Left ventricle myocardium inferior (tissue), 1 donor: Measurements from ENCODE around the gene PCAT6. TPM values are rescaled to one million over a fixed set of nuclear protein-coding genes. Genes with fewer than 3 reads are reported as not detected.

Experiments
- DNase-seq: peaks from one replicate; pipeline ENCODE4 v3.0.0-alpha.2; 2020
- H3K27ac ChIP-seq: fragments of 200-600 bp; replicated peaks from 2 replicates; pipeline ENCODE4 v1.8.0; 2021
- H3K27me3 ChIP-seq: fragments of 200-600 bp; 2 replicates; pipeline ENCODE4 v1.8.0; 2021; ENCODE audit warnings: low read depth
- H3K36me3 ChIP-seq: fragments of 200-600 bp; 2 replicates; pipeline ENCODE4 v1.8.0; 2021
- H3K4me1 ChIP-seq: fragments of 200-600 bp; 2 replicates; pipeline ENCODE4 v1.8.0; 2021
- H3K4me3 ChIP-seq: fragments of 200-600 bp; 2 replicates; pipeline ENCODE4 v1.8.0; 2021; ENCODE audit warnings: mild to moderate bottlenecking, moderate library complexity
- H3K9me3 ChIP-seq: fragments of 200-600 bp; replicated peaks from 2 replicates; pipeline ENCODE4 v1.8.0; 2021
- CTCF ChIP-seq: fragments of 200-600 bp; IDR thresholded peaks from 2 replicates; pipeline ENCODE4 v1.8.0; 2021; ENCODE audit warnings: antibody characterized with exemption, mild to moderate bottlenecking, borderline replicate concordance
- intact Hi-C: fragments of 100-400 bp; cut with micrococcal nuclease; formaldehyde crosslinking; loops from one replicate; pipeline ENCODE4 v1.11.0; 2022
- long read RNA-seq: library from polyadenylated mRNA; unstranded; transcript quantifications from one replicate; pipeline ENCODE4 v2.0.0, GENCODE V29; 2021
- total RNA-seq: library from RNA; stranded (reverse); fragmentation: NEBNext Ultra II Directional; extraction: Animal tissue kit (Norgen Biotek cat#: 25700); gene quantifications from one replicate; pipeline ENCODE4 v1.2.1, GENCODE V29; 2021
- donor health status: DM: no; HTN: yes; CAD: no; lungs with severe emphysema.

The PCAT6 gene
- 1.0 TPM for total RNA-seq
- long read RNA-seq, partial matches to known transcripts, result 0 of 1 reads
- long read RNA-seq, other reads (novel, unspliced or antisense), result 1 of 1 reads

DNA sequence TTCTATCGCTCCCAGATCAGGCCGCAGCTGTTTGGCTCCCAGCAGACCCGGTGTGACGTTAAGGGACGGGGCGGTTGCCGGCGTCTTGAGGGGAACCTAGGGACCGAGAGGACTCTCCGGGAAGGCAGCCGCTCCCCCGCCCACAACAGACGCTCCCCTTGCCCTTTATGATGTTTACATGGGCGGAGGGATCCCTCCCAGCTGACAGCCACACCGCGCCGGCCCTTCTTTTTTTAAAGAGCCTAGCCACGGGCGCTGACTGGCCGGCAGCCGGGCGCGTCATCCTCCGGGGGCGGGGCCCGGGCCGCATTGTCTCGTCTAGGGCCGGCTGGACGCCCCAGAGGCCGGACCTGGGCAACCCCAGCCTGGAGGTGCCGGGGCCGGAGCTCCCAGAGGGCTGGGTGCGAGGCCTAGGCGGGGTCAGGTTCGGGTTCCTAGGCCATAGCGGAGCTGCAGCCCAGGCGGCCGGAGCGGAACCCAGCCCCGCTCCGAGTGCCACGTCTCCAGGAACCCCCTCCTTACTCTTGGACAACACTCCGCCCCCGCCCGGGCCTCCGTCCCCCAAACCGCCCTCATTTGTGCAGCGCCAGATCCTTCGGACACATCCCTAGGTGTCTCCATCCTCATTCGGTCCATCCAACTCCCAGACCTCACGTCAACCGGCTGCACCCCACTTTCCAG lies at the start of gene PCAT6:
PCAT6 (plus strand) TSS at position 340 of the 681 bp plus-strand sequence.
- no peak for TF ChIP-seq CTCF
- H3K27me3 ChIP-seq, result no peaks in the 10 kb centered on the region
- peak within 1 kb of the TSS; percentile 87 for H3K27ac ChIP-seq
- H3K4me3 ChIP-seq, result peak within 1 kb of the TSS; percentile 92
- H3K9me3 ChIP-seq, result no peaks in the 10 kb centered on the region
- H3K36me3 ChIP-seq, result no peaks in the 10 kb centered on the region
- intact Hi-C loops, result no loop called here
- peaks cover 57% of the 10 kb centered on the region for H3K4me1 ChIP-seq
- peak; percentile 95 for DNase-seq

GRCh38 chr1:202762019-202762418 lies 48.7 kb upstream of the PCAT6 start:
- H3K36me3 ChIP-seq, result peaks cover 89% of the 10 kb centered on the region

DNA sequence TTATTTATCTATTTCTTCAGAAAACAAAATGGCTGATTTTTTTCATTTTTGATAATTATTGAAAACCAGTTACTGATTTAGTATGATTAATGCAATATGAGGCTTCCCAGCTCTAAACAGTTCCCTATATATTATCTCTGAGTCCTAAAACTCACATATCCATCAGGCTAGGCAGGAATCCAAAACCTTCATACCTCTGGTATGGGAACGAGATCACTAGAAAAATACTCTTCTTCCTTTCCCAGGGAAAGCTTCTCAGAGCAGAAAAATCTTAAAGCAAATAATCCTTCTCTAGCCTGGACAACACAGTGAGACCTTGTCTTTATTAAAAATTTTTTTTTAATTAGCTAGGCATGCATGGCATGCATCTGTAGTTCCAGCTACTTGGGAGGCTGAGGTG lies 45.0 kb upstream of the PCAT6 start:
- peaks cover 63% of the 10 kb centered on the region for H3K36me3 ChIP-seq
- intact Hi-C loops, result no loop called here

More at GRCh38 chr1:202762019-202762418, 48.7 kb upstream of the PCAT6 start:
- H3K9me3 ChIP-seq, result no peaks in the 10 kb centered on the region
- no peak for TF ChIP-seq CTCF
- intact Hi-C loops, result no loop called here
- H3K27ac ChIP-seq, result no peak overlapping the region
- no peaks in the 10 kb centered on the region for H3K27me3 ChIP-seq
- H3K4me3 ChIP-seq, result no peak overlapping the region
- no peak for DNase-seq
- no peaks in the 10 kb centered on the region for H3K4me1 ChIP-seq

GRCh38 chr1:202770135-202770534 lies 40.6 kb upstream of the PCAT6 start:
- H3K27me3 ChIP-seq, result no peaks in the 10 kb centered on the region
- intact Hi-C loops, result no loop called here
- no peak for DNase-seq
- H3K36me3 ChIP-seq, result peaks cover 69% of the 10 kb centered on the region
- H3K4me3 ChIP-seq, result no peak overlapping the region
- no peaks in the 10 kb centered on the region for H3K4me1 ChIP-seq
- H3K9me3 ChIP-seq, result no peaks in the 10 kb centered on the region
- TF ChIP-seq CTCF, result no peak
- no peak overlapping the region for H3K27ac ChIP-seq

More for the DNA sequence above, 45.0 kb upstream of the PCAT6 start:
- Histone ChIP-seq H3K9me3 (no peaks in the 10 kb centered on the region), H3K27ac (no peak overlapping the region), H3K4me1 (no peaks in the 10 kb centered on the region), H3K27me3 (no peaks in the 10 kb centered on the region), H3K4me3 (no peak overlapping the region)
- TF ChIP-seq CTCF, result no peak
- DNase-seq, result no peak

- intact Hi-C loops, result no loop called here
- TF ChIP-seq CTCF, result no peak
- Histone ChIP-seq H3K9me3 (no peaks in the 10 kb centered on the region), H3K27ac (no peak overlapping the region), H3K36me3 (peaks cover 7% of the 10 kb centered on the region), H3K4me1 (peaks cover 9% of the 10 kb centered on the region), H3K4me3 (no peak overlapping the region), H3K27me3 (no peaks in the 10 kb centered on the region)
- DNase-seq, result no peak
These were observed 29.6 kb upstream of the PCAT6 start for GRCh38 chr1:202781180-202781579.
